GM19324 (cell line): Measurements from ENCODE around the gene UBE2G1.
"Not testable (repeated sequence)": the region's sequence is repeated elsewhere in the genome, so short reads cannot be mapped to it uniquely, and the experiment has no call there.

Experiments
- ATAC-seq: cut with Tn5 transposase; IDR thresholded peaks from one replicate; pipeline ENCODE4 v1.9.1; 2021; ENCODE audit warnings: mild to moderate bottlenecking, moderate library complexity; ENCODE audit not compliant: unreplicated experiment, low FRiP score

Gene UBE2G1, protein sequence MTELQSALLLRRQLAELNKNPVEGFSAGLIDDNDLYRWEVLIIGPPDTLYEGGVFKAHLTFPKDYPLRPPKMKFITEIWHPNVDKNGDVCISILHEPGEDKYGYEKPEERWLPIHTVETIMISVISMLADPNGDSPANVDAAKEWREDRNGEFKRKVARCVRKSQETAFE

GRCh38 chr17:4366327-4367063, at the start of gene UBE2G1:
Gene UBE2G1, minus strand, starts transcription at chr17:4366675. Its CDS starts 359 bp downstream, at chr17:4366316.
- ATAC-seq: peak; percentile 81

GRCh38 chr17:4412933-4413831, 46.7 kb upstream of the UBE2G1 start:
- ATAC-seq: no peak

DNA sequence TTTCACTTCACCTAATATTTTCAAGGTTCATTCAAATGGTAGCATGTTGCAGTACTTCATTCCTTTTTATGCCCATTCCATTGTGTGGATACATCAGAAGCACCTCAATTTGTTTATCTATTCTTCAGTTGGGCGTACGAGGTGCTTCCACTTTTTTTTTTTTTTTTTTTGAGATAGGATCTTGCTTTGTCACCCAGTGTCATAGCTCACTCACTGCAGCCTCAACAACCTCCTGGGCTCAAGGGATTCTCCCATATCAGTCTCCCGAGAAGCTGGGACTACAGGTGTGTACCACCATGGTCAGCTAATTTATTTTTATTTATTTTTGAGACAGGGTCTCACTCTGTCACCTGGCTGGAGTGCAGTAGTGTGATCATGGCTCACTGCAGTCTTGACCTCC, 44.7 kb upstream of the UBE2G1 start:
- no peak for ATAC-seq

DNA sequence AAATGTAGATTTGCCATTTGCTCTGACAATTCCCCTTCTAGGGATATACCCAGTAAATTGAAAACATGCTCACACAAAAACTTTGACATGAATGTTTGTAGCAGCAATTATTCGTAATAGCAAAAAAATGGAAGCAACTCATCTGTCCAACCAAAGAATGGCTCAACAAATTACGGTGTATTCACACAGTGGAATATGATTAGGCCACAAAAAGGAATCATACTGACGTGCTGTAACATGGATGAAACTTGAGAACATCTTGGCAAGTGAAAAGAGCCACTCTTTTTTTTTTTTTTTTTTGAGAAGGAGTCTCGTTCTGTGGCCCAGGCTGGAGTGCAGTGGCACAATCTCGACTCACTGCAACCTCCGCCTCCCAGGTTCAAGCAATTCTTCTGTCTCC, 43.2 kb upstream of the UBE2G1 start:
- no peak for ATAC-seq

DNA sequence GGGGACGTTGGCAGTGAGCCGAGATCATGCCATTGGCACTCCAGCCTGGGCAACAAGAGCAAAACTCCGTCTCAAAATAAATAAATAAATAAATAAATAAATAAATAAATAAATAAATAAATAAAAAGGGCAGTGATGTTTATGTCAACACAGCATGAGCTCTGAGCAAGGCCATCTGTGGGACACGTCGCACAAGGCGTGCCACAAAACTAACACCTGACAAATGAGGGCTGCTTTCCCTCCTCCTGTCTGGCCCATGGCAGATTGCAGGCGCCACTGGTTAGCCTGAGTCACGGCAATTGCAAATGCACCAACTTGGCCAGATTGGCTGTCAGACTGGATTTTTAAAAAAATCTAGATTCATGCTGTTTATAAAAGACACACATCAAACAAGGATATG, 41.4 kb upstream of the UBE2G1 start:
- ATAC-seq: no peak

GRCh38 chr17:4407216-4407615, 40.7 kb upstream of the UBE2G1 start:
- ATAC-seq: no peak

- ATAC-seq: no peak
These were observed 39.9 kb upstream of the UBE2G1 start for GRCh38 chr17:4406386-4406785.

DNA sequence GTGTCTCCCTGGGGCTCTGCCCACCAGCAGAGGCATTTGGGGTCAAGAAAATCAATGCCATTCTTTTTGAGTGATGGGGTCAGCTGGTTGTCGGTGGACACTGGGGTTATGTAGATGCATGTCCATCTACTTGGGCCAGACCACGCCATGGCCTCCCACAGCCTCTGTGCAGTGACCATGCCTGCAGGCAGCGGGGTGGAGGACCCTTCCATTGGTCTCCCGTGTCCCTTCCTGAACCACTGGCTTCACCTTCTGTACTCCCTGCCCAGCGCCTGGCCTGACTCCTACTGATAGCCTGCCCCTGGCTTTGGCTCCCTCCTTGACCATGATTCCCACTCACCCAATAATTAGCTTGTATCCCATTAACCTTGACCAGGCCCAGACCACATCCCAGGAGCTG, 39.2 kb upstream of the UBE2G1 start:
- no peak for ATAC-seq

DNA sequence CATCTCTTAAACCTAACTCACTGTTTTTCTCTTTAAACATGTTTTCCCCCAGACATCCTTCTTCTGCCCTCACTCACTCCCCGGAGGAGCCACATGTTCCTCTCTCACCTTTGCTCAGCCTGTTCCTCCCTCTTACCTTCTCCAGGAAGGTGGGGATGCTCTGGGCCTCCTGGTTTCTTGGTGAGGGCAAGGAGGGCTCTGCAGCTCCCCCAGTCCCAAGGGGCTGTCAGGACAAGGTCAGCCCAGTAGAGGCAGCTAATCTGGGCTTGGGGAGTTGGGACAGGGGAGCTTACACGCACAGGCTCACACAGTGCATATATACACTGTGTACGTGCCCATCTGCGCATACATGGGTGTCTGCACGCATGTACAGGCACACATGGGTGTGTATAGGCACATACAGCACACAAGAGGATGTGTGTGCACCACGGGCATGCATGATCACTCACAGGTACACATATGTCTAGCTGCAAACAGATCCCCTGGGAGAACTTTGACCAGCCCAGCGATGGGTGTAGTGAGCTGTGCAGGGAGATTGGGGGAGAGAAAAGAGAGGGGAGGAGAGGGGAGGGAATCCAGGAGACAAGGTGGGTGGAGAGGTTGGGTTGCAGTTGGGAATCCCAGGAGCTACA, 38.7 kb upstream of the UBE2G1 start:
- no peak for ATAC-seq

DNA sequence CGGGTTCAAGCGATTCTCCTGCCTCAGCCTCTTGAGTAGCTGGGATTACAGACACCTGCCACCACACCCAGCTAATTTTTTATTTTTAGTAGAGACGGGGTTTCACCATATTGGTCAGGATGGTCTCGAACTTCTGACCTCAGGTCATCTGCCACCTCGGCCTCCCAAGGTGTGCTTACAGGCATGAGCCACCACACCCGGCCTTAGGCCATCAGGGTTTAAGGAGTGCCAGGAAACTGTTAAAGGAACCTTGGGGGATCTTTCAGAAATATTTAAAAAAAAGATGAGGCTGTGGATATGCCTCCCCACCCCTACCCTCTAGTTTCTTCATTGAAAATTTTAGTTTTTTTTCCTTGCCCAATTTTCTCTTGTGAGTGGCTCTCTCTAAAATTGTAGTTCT, 31.4 kb upstream of the UBE2G1 start:
- ATAC-seq: no peak

GRCh38 chr17:4395111-4395478, 28.6 kb upstream of the UBE2G1 start:
- no peak for ATAC-seq

- ATAC-seq: no peak
These were observed 28.0 kb upstream of the UBE2G1 start for GRCh38 chr17:4394208-4395110.

DNA sequence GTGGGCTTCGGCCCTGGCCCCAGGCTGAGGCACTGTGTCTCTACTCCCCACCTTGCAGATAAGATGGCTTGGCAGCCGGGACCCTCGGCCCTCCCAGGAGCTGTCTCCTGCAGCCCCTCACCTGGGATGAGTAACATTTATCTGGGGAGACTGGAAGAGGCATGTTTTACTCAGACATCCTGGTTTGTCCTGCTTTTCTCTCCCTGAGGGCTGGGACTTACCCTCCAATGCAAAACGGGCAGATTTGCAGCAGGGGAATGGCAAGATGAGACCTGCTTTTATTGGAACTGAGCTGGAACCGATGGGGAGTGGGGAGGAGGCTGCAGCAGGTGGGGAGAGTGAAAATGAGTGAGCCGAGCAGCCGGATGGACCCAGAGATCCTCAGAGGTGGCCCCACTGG, 27.3 kb upstream of the UBE2G1 start:
- ATAC-seq: no peak

GRCh38 chr17:4389079-4389478, 22.6 kb upstream of the UBE2G1 start:
- ATAC-seq: no peak

DNA sequence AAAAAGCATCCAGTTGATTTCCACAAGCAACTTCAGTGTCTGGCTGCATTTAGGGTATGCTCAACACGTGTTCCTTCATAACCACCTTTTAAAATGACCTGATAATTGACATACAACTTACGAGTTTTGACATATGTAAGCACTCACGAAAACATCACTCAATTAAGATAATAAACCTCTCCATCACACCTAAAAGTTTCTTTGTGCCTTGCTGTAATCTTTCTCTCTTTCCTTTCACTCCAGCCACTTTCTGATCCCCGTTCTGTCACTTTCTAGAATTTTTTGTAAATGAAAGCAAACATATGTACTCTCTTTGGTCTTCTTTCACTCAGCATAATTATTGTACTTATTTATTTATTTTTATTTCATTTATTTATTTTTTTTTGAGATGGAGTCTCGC, 20.7 kb upstream of the UBE2G1 start:
- ATAC-seq: no peak

GRCh38 chr17:4386406-4386805, 19.9 kb upstream of the UBE2G1 start:
- ATAC-seq: no peak

GRCh38 chr17:4381690-4382671, 15.5 kb upstream of the UBE2G1 start:
- no peak for ATAC-seq

DNA sequence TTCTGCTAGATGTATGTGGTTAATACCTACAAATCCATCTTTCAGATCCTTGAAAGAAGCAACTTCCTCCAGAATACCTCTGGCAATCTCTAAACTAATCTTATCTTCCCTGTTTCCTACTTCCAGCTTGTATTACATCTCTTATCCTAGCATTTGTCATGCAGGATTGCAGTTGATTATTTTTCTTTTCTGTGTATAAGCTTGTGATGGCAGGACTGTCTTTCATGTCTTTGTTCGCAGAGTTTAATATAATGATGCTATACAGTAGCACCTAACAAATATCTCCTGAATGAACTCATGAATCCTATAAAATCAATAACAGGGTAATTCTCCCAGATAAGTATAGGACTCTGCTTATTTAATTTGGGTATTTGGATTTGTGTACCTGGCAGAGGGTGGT, 12.2 kb upstream of the UBE2G1 start:
- ATAC-seq: no peak

DNA sequence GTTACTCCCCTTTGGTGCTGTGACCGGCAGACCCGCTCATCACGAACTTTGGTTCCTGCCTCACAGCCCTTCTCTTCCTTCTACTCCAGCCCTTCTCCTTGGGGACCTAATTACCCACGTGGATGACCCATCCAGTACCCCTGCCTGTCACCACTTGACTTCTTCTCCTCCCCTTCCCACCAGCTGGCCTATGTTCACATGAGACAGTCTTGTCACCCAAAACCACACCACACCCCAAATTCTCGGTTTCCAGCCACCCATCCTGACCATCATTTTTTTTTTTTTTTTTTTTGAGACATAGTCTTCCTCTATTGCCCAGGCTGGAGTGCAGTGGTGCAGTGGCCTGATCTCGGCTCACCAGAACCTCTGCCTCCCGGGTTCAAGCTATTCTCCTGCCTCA, 10.8 kb upstream of the UBE2G1 start:
- ATAC-seq: not testable (repeated sequence)
